ENCODE results near the gene CLEC18A. TPM values are rescaled to one million over a fixed set of nuclear protein-coding genes. Genes with fewer than 3 reads are reported as not detected.
"Not testable (repeated sequence)": the region's sequence is repeated elsewhere in the genome, so short reads cannot be mapped to it uniquely, and the experiment has no call there.

CLEC18A gene
- total RNA-seq, 1 donor from 2014 or later = 0.51 TPM

- Mint-ChIP-seq H3K4me3 (no peak overlapping the region), H3K4me1 (no peaks in the 10 kb centered on the region), H3K9me3 (no peaks in the 10 kb centered on the region), H3K27ac (no peak overlapping the region), H3K27me3 (no peaks in the 10 kb centered on the region), H3K36me3 (ENCODE audit: low read depth) (peaks cover 29% of the 10 kb centered on the region)
- intact Hi-C loops (cut with micrococcal nuclease) = no loop called here
- no peak for DNase-seq
Measured at GRCh38 chr16:69935278-69935711, 15.8 kb upstream of the CLEC18A start.

- H3K27ac Mint-ChIP-seq = no peak overlapping the region
- H3K36me3 Mint-ChIP-seq (ENCODE audit: low read depth) = peaks cover 29% of the 10 kb centered on the region
- H3K4me3 Mint-ChIP-seq = no peak overlapping the region
- no peaks in the 10 kb centered on the region for H3K27me3 Mint-ChIP-seq
- intact Hi-C loops (cut with micrococcal nuclease) = no loop called here
- no peak for DNase-seq
- H3K9me3 Mint-ChIP-seq = no peaks in the 10 kb centered on the region
- H3K4me1 Mint-ChIP-seq = no peaks in the 10 kb centered on the region
Measured at GRCh38 chr16:69935740-69936139, 15.4 kb upstream of the CLEC18A start.

GRCh38 chr16:69936252-69936651 is 14.9 kb upstream of the CLEC18A start:
- no peak for DNase-seq
- no peaks in the 10 kb centered on the region for H3K9me3 Mint-ChIP-seq
- H3K4me1 Mint-ChIP-seq = no peaks in the 10 kb centered on the region
- no peak overlapping the region for H3K4me3 Mint-ChIP-seq
- no peak overlapping the region for H3K27ac Mint-ChIP-seq
- intact Hi-C loops (cut with micrococcal nuclease) = no loop called here
- H3K27me3 Mint-ChIP-seq = no peaks in the 10 kb centered on the region
- peaks cover 29% of the 10 kb centered on the region for H3K36me3 Mint-ChIP-seq (ENCODE audit: low read depth)

- H3K9me3 Mint-ChIP-seq = no peaks in the 10 kb centered on the region
- no peak overlapping the region for H3K27ac Mint-ChIP-seq
- H3K4me3 Mint-ChIP-seq = no peak overlapping the region
- H3K4me1 Mint-ChIP-seq = no peaks in the 10 kb centered on the region
- H3K36me3 Mint-ChIP-seq (ENCODE audit: low read depth) = peaks cover 26% of the 10 kb centered on the region
- H3K27me3 Mint-ChIP-seq = no peaks in the 10 kb centered on the region
- intact Hi-C loops (cut with micrococcal nuclease) = no loop called here
- DNase-seq = no peak
Measured at GRCh38 chr16:69936751-69937211, 14.4 kb upstream of the CLEC18A start.

GRCh38 chr16:69937465-69937951 is 13.6 kb upstream of the CLEC18A start:
- H3K27me3 Mint-ChIP-seq = no peaks in the 10 kb centered on the region
- DNase-seq = no peak
- H3K4me3 Mint-ChIP-seq = no peak overlapping the region
- intact Hi-C loops (cut with micrococcal nuclease) = no loop called here
- peaks cover 21% of the 10 kb centered on the region for H3K36me3 Mint-ChIP-seq (ENCODE audit: low read depth)
- no peaks in the 10 kb centered on the region for H3K9me3 Mint-ChIP-seq
- no peak overlapping the region for H3K27ac Mint-ChIP-seq
- H3K4me1 Mint-ChIP-seq = no peaks in the 10 kb centered on the region

- H3K27me3 Mint-ChIP-seq = no peaks in the 10 kb centered on the region
- intact Hi-C loops (cut with micrococcal nuclease) = no loop called here
- H3K4me1 Mint-ChIP-seq = no peaks in the 10 kb centered on the region
- H3K36me3 Mint-ChIP-seq (ENCODE audit: low read depth) = peaks cover 18% of the 10 kb centered on the region
- H3K9me3 Mint-ChIP-seq = no peaks in the 10 kb centered on the region
- no peak overlapping the region for H3K27ac Mint-ChIP-seq
- DNase-seq = no peak
- H3K4me3 Mint-ChIP-seq = no peak overlapping the region
Measured at GRCh38 chr16:69938981-69939820, 11.9 kb upstream of the CLEC18A start.

- H3K4me1 Mint-ChIP-seq = no peaks in the 10 kb centered on the region
- DNase-seq = no peak
- H3K27me3 Mint-ChIP-seq = no peaks in the 10 kb centered on the region
- no peak overlapping the region for H3K27ac Mint-ChIP-seq
- intact Hi-C loops (cut with micrococcal nuclease) = no loop called here
- H3K36me3 Mint-ChIP-seq (ENCODE audit: low read depth) = peaks cover 18% of the 10 kb centered on the region
- H3K9me3 Mint-ChIP-seq = no peaks in the 10 kb centered on the region
- H3K4me3 Mint-ChIP-seq = no peak overlapping the region
Measured at GRCh38 chr16:69939821-69940585, 11.1 kb upstream of the CLEC18A start.

- intact Hi-C loops (cut with micrococcal nuclease) = no loop called here
- Mint-ChIP-seq H3K4me1 (no peaks in the 10 kb centered on the region), H3K4me3 (no peak overlapping the region)
Measured at GRCh38 chr16:69940676-69941075, 10.5 kb upstream of the CLEC18A start.

GRCh38 chr16:69941251-69942098 is 9.7 kb upstream of the CLEC18A start:
- H3K4me1 Mint-ChIP-seq = no peaks in the 10 kb centered on the region
- H3K27ac Mint-ChIP-seq = no peak overlapping the region
- H3K36me3 Mint-ChIP-seq (ENCODE audit: low read depth) = peaks cover 14% of the 10 kb centered on the region
- no peaks in the 10 kb centered on the region for H3K27me3 Mint-ChIP-seq
- intact Hi-C loops (cut with micrococcal nuclease) = no loop called here
- no peak for DNase-seq
- H3K9me3 Mint-ChIP-seq = no peaks in the 10 kb centered on the region
- H3K4me3 Mint-ChIP-seq = no peak overlapping the region

More at GRCh38 chr16:69940676-69941075, 10.5 kb upstream of the CLEC18A start:
- Mint-ChIP-seq H3K9me3 (no peaks in the 10 kb centered on the region), H3K36me3 (ENCODE audit: low read depth) (peaks cover 18% of the 10 kb centered on the region), H3K27me3 (no peaks in the 10 kb centered on the region), H3K27ac (no peak overlapping the region)
- no peak for DNase-seq

- Mint-ChIP-seq H3K27me3 (no peaks in the 10 kb centered on the region), H3K4me3 (no peak overlapping the region), H3K36me3 (ENCODE audit: low read depth) (peaks cover 14% of the 10 kb centered on the region), H3K27ac (no peak overlapping the region), H3K9me3 (no peaks in the 10 kb centered on the region), H3K4me1 (no peaks in the 10 kb centered on the region)
- no peak for DNase-seq
- intact Hi-C loops (cut with micrococcal nuclease) = no loop called here
Measured at GRCh38 chr16:69942099-69942491, 9.0 kb upstream of the CLEC18A start.

- Mint-ChIP-seq H3K27ac (no peak overlapping the region), H3K4me3 (no peak overlapping the region), H3K4me1 (no peaks in the 10 kb centered on the region), H3K27me3 (no peaks in the 10 kb centered on the region), H3K36me3 (ENCODE audit: low read depth) (peaks cover 10% of the 10 kb centered on the region), H3K9me3 (no peaks in the 10 kb centered on the region)
- peak; percentile 51 for DNase-seq
- intact Hi-C loops (cut with micrococcal nuclease) = no loop called here
Measured at GRCh38 chr16:69942627-69943170, 8.4 kb upstream of the CLEC18A start.

- intact Hi-C loops (cut with micrococcal nuclease); H3K9me3 Mint-ChIP-seq; H3K4me3 Mint-ChIP-seq; H3K36me3 Mint-ChIP-seq (ENCODE audit: low read depth); H3K27ac Mint-ChIP-seq; H3K4me1 Mint-ChIP-seq; H3K27me3 Mint-ChIP-seq: not testable (repeated sequence)
- DNase-seq = peak; percentile 21
Measured at GRCh38 chr16:69943241-69944036, 7.7 kb upstream of the CLEC18A start.

- intact Hi-C loops (cut with micrococcal nuclease); H3K27ac Mint-ChIP-seq; DNase-seq; H3K9me3 Mint-ChIP-seq; H3K27me3 Mint-ChIP-seq; H3K4me3 Mint-ChIP-seq; H3K36me3 Mint-ChIP-seq (ENCODE audit: low read depth); H3K4me1 Mint-ChIP-seq: not testable (repeated sequence)
Measured at GRCh38 chr16:69950411-69950810, 723 bp upstream of the CLEC18A start.
